Measurements from ENCODE around the gene LTK.

Gene LTK

GRCh38 chr15:41491889-41492288, 21.7 kb downstream of the LTK start:
- H3K36me3 ChIP-seq (ENCODE audit: insufficient read depth, insufficient read length, low read length), result no peaks in the 10 kb centered on the region
- H3K9ac ChIP-seq (ENCODE audit: insufficient read length, low read depth), result no peak overlapping the region
- no peak overlapping the region for H3K4me3 ChIP-seq (ENCODE audit: insufficient read length, low read depth)
- no peak for TF ChIP-seq YY1 (IDR thresholded peaks at IDR 0.05; ENCODE audit: insufficient read depth, insufficient read length)
- TF ChIP-seq ZNF274 (IDR thresholded peaks at IDR 0.05; ENCODE audit: low read depth, low read length), result no peak
- TF ChIP-seq SUZ12 (IDR thresholded peaks at IDR 0.05; ENCODE audit: extremely low read depth, insufficient read depth, insufficient read length), result no peak
- H3K4me1 ChIP-seq (ENCODE audit: insufficient read depth, insufficient read length), result peaks cover 7% of the 10 kb centered on the region
- H3K9me3 ChIP-seq (ENCODE audit: insufficient read depth, low read length), result no peaks in the 10 kb centered on the region
- no peak for DNase-seq (ENCODE audit: low read depth, low spot score)
- peaks cover 54% of the 10 kb centered on the region for H3K27me3 ChIP-seq (ENCODE audit: insufficient read depth, insufficient read length)

- DNase-seq (ENCODE audit: low read depth, low spot score), result no peak
- H3K27me3 ChIP-seq (ENCODE audit: insufficient read depth, insufficient read length), result peaks cover 38% of the 10 kb centered on the region
- H3K9ac ChIP-seq (ENCODE audit: insufficient read length, low read depth), result no peak overlapping the region
- H3K4me1 ChIP-seq (ENCODE audit: insufficient read depth, insufficient read length), result peaks cover 5% of the 10 kb centered on the region
- H3K9me3 ChIP-seq (ENCODE audit: insufficient read depth, low read length), result no peaks in the 10 kb centered on the region
- TF ChIP-seq YY1 (IDR thresholded peaks at IDR 0.05; ENCODE audit: insufficient read depth, insufficient read length) (no peak), ZNF274 (IDR thresholded peaks at IDR 0.05; ENCODE audit: low read depth, low read length) (no peak), SUZ12 (IDR thresholded peaks at IDR 0.05; ENCODE audit: extremely low read depth, insufficient read depth, insufficient read length) (no peak)
- H3K4me3 ChIP-seq (ENCODE audit: insufficient read length, low read depth), result no peak overlapping the region
- no peaks in the 10 kb centered on the region for H3K36me3 ChIP-seq (ENCODE audit: insufficient read depth, insufficient read length, low read length)
Observed at GRCh38 chr15:41490355-41490754, 23.3 kb downstream of the LTK start.

- peaks cover 5% of the 10 kb centered on the region for H3K4me1 ChIP-seq (ENCODE audit: insufficient read depth, insufficient read length)
- H3K27me3 ChIP-seq (ENCODE audit: insufficient read depth, insufficient read length), result peaks cover 31% of the 10 kb centered on the region
- H3K9me3 ChIP-seq (ENCODE audit: insufficient read depth, low read length), result no peaks in the 10 kb centered on the region
- no peak overlapping the region for H3K9ac ChIP-seq (ENCODE audit: insufficient read length, low read depth)
- TF ChIP-seq YY1 (IDR thresholded peaks at IDR 0.05; ENCODE audit: insufficient read depth, insufficient read length), result no peak
- TF ChIP-seq SUZ12 (IDR thresholded peaks at IDR 0.05; ENCODE audit: extremely low read depth, insufficient read depth, insufficient read length), result no peak
- TF ChIP-seq ZNF274 (IDR thresholded peaks at IDR 0.05; ENCODE audit: low read depth, low read length), result no peak
- H3K4me3 ChIP-seq (ENCODE audit: insufficient read length, low read depth), result no peak overlapping the region
- DNase-seq (ENCODE audit: low read depth, low spot score), result no peak
- no peaks in the 10 kb centered on the region for H3K36me3 ChIP-seq (ENCODE audit: insufficient read depth, insufficient read length, low read length)
Observed at GRCh38 chr15:41489641-41490040, 24.0 kb downstream of the LTK start.

GRCh38 chr15:41487802-41488201, 25.8 kb downstream of the LTK start:
- TF ChIP-seq YY1 (IDR thresholded peaks at IDR 0.05; ENCODE audit: insufficient read depth, insufficient read length) (no peak), SUZ12 (IDR thresholded peaks at IDR 0.05; ENCODE audit: extremely low read depth, insufficient read depth, insufficient read length) (no peak), ZNF274 (IDR thresholded peaks at IDR 0.05; ENCODE audit: low read depth, low read length) (no peak)
- no peak for DNase-seq (ENCODE audit: low read depth, low spot score)

GRCh38 chr15:41487381-41487780, 26.2 kb downstream of the LTK start:
- peaks cover 5% of the 10 kb centered on the region for H3K36me3 ChIP-seq (ENCODE audit: insufficient read depth, insufficient read length, low read length)
- H3K4me1 ChIP-seq (ENCODE audit: insufficient read depth, insufficient read length), result no peaks in the 10 kb centered on the region
- no peak overlapping the region for H3K9ac ChIP-seq (ENCODE audit: insufficient read length, low read depth)
- H3K27me3 ChIP-seq (ENCODE audit: insufficient read depth, insufficient read length), result peaks cover 15% of the 10 kb centered on the region
- no peaks in the 10 kb centered on the region for H3K9me3 ChIP-seq (ENCODE audit: insufficient read depth, low read length)
- no peak for DNase-seq (ENCODE audit: low read depth, low spot score)
- H3K4me3 ChIP-seq (ENCODE audit: insufficient read length, low read depth), result no peak overlapping the region
- TF ChIP-seq ZNF274 (IDR thresholded peaks at IDR 0.05; ENCODE audit: low read depth, low read length) (no peak), YY1 (IDR thresholded peaks at IDR 0.05; ENCODE audit: insufficient read depth, insufficient read length) (no peak), SUZ12 (IDR thresholded peaks at IDR 0.05; ENCODE audit: extremely low read depth, insufficient read depth, insufficient read length) (no peak)

More at GRCh38 chr15:41487802-41488201, 25.8 kb downstream of the LTK start:
- Histone ChIP-seq H3K9ac (ENCODE audit: insufficient read length, low read depth) (no peak overlapping the region), H3K27me3 (ENCODE audit: insufficient read depth, insufficient read length) (peaks cover 19% of the 10 kb centered on the region), H3K4me1 (ENCODE audit: insufficient read depth, insufficient read length) (peaks cover 4% of the 10 kb centered on the region), H3K9me3 (ENCODE audit: insufficient read depth, low read length) (no peaks in the 10 kb centered on the region), H3K36me3 (ENCODE audit: insufficient read depth, insufficient read length, low read length) (peaks cover 3% of the 10 kb centered on the region), H3K4me3 (ENCODE audit: insufficient read length, low read depth) (no peak overlapping the region)

GRCh38 chr15:41486286-41486685, 27.3 kb downstream of the LTK start:
- Histone ChIP-seq H3K36me3 (ENCODE audit: insufficient read depth, insufficient read length, low read length) (peaks cover 15% of the 10 kb centered on the region), H3K9ac (ENCODE audit: insufficient read length, low read depth) (no peak overlapping the region), H3K4me1 (ENCODE audit: insufficient read depth, insufficient read length) (no peaks in the 10 kb centered on the region), H3K27me3 (ENCODE audit: insufficient read depth, insufficient read length) (peaks cover 4% of the 10 kb centered on the region), H3K9me3 (ENCODE audit: insufficient read depth, low read length) (no peaks in the 10 kb centered on the region), H3K4me3 (ENCODE audit: insufficient read length, low read depth) (no peak overlapping the region)
- no peak for TF ChIP-seq SUZ12 (IDR thresholded peaks at IDR 0.05; ENCODE audit: extremely low read depth, insufficient read depth, insufficient read length)
- TF ChIP-seq ZNF274 (IDR thresholded peaks at IDR 0.05; ENCODE audit: low read depth, low read length), result no peak
- no peak for TF ChIP-seq YY1 (IDR thresholded peaks at IDR 0.05; ENCODE audit: insufficient read depth, insufficient read length)
- DNase-seq (ENCODE audit: low read depth, low spot score), result no peak

GRCh38 chr15:41484937-41485625, 28.5 kb downstream of the LTK start:
- H3K9me3 ChIP-seq (ENCODE audit: insufficient read depth, low read length), result no peaks in the 10 kb centered on the region
- H3K36me3 ChIP-seq (ENCODE audit: insufficient read depth, insufficient read length, low read length), result peaks cover 26% of the 10 kb centered on the region
- TF ChIP-seq SUZ12 (IDR thresholded peaks at IDR 0.05; ENCODE audit: extremely low read depth, insufficient read depth, insufficient read length) (no peak), YY1 (IDR thresholded peaks at IDR 0.05; ENCODE audit: insufficient read depth, insufficient read length) (no peak), ZNF274 (IDR thresholded peaks at IDR 0.05; ENCODE audit: low read depth, low read length) (no peak)
- H3K4me1 ChIP-seq (ENCODE audit: insufficient read depth, insufficient read length), result no peaks in the 10 kb centered on the region
- no peaks in the 10 kb centered on the region for H3K27me3 ChIP-seq (ENCODE audit: insufficient read depth, insufficient read length)
- H3K9ac ChIP-seq (ENCODE audit: insufficient read length, low read depth), result no peak overlapping the region
- H3K4me3 ChIP-seq (ENCODE audit: insufficient read length, low read depth), result no peak overlapping the region
- DNase-seq (ENCODE audit: low read depth, low spot score), result no peak
